ENCODE data around the gene RANBP3L.

DNA sequence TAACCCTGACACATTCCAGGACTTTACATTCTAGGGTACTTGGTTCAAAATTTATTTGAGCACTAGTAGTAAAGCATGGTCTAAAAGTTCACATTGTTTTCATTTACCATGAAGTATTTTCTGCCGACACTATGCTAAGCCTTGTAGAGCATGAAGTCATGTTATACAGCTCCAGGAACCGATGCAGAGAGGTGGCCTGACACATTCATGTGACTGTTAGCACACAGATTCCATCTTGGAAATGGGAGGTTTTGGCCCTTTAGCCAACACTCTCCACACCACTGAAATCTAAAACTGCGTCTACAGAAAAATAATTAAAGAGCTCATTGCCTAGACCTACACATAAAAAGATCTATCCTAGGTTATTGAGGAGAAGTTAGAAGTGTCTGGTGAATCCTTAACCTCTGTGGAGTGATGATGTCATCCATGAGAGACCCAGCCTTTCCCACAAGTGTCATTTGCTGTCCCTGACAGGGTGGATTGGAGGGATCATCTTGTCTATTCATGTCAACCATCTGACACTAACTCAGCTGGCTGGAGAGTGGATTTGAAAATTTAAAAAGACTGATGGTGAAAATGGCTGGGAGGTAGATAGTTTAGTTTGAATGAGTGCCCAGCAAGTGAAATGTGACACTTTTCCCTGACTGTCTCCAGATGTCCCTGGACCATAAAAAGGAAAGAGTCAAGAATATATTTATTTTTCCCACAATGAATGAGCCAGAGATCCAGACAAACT lies 1.3 kb downstream of the RANBP3L start:
- TF ChIP-seq CTCF (IDR thresholded peaks at IDR 0.05; ENCODE audit: insufficient read depth, low read depth, low read length) (no peak), EZH2 (IDR thresholded peaks at IDR 0.05; ENCODE audit: insufficient read depth, low read length) (no peak)
